Bronchial epithelial cell (primary cell): ENCODE measurements around the gene TRPM4. TPM values are rescaled to one million over a fixed set of nuclear protein-coding genes. Genes with fewer than 3 reads are reported as not detected.

ENCODE experiments used
- DNase-seq: peaks from one replicate; pipeline ENCODE4 v3.0.0-alpha.2; 2010; ENCODE audit warnings: low read depth
- FAIRE-seq: peaks from 2 replicates; lab custom pipeline; 2011; peaks lifted over from hg19 to GRCh38; lab: Jason Lieb, UNC
- H3K27me3 ChIP-seq: 2 replicates; pipeline ENCODE4 v1.5.1; 2011; ENCODE audit warnings: low read length; ENCODE audit not compliant: control insufficient read depth, insufficient read depth
- H3K36me3 ChIP-seq: 2 replicates; pipeline ENCODE4 v1.5.1; 2011; ENCODE audit warnings: low read length; ENCODE audit not compliant: control insufficient read depth, insufficient read depth
- H3K4me3 ChIP-seq: 2 replicates; pipeline ENCODE4 v1.5.1; 2011; ENCODE audit warnings: mild to moderate bottlenecking, low read depth, low read length, control low read depth
- CTCF ChIP-seq: IDR thresholded peaks from 2 replicates; pipeline ENCODE4 v1.5.1; 2011; ENCODE audit warnings: mild to moderate bottlenecking, moderate library complexity, low read length, control low read depth, inconsistent platforms; ENCODE audit not compliant: insufficient read depth, severe bottlenecking
- total RNA-seq: library from RNA; depleted of rRNA; stranded (reverse); fragments of >200 nt; gene quantifications from 2 replicates; pipeline ENCODE4 v1.2.1, GENCODE V29; 2014

Gene TRPM4
- total RNA-seq, 1 donor from 2014 or later: 11.1 TPM

GRCh38 chr19:49165111-49165750 lies 7.6 kb downstream of the TRPM4 start:
- Histone ChIP-seq H3K4me3 (no peak overlapping the region), H3K27me3 (no peaks in the 10 kb centered on the region), H3K36me3 (peaks cover 13% of the 10 kb centered on the region)
- DNase-seq (peak; percentile 18), FAIRE-seq (peak; percentile 83)
- no peak for TF ChIP-seq CTCF

GRCh38 chr19:49165865-49166301 lies 8.3 kb downstream of the TRPM4 start:
- no peak overlapping the region for H3K4me3 ChIP-seq

GRCh38 chr19:49167857-49168409 lies 10.3 kb downstream of the TRPM4 start:
- FAIRE-seq (no peak), DNase-seq (no peak)
- peaks cover 20% of the 10 kb centered on the region for H3K36me3 ChIP-seq

More at GRCh38 chr19:49165865-49166301, 8.3 kb downstream of the TRPM4 start:
- H3K36me3 ChIP-seq: peaks cover 15% of the 10 kb centered on the region
- FAIRE-seq (no peak), DNase-seq (no peak)
- no peak for TF ChIP-seq CTCF
- no peaks in the 10 kb centered on the region for H3K27me3 ChIP-seq

GRCh38 chr19:49168421-49168820 lies 10.8 kb downstream of the TRPM4 start:
- Histone ChIP-seq H3K36me3 (peaks cover 20% of the 10 kb centered on the region), H3K4me3 (no peak overlapping the region), H3K27me3 (no peaks in the 10 kb centered on the region)
- DNase-seq (no peak), FAIRE-seq (no peak)
- TF ChIP-seq CTCF: no peak

More at GRCh38 chr19:49167857-49168409, 10.3 kb downstream of the TRPM4 start:
- H3K27me3 ChIP-seq: no peaks in the 10 kb centered on the region
- no peak overlapping the region for H3K4me3 ChIP-seq
- TF ChIP-seq CTCF: no peak

GRCh38 chr19:49173198-49173597 lies 15.6 kb downstream of the TRPM4 start:
- DNase-seq (no peak), FAIRE-seq (no peak)
- Histone ChIP-seq H3K4me3 (no peak overlapping the region), H3K36me3 (peaks cover 18% of the 10 kb centered on the region), H3K27me3 (no peaks in the 10 kb centered on the region)
- no peak for TF ChIP-seq CTCF
